Calu3 (cell line): ENCODE measurements around the gene RTEL1. TPM values are rescaled to one million over a fixed set of nuclear protein-coding genes. Genes with fewer than 3 reads are reported as not detected.
"Not testable (repeated sequence)": the region's sequence is repeated elsewhere in the genome, so short reads cannot be mapped to it uniquely, and the experiment has no call there.

ENCODE experiments used
- BruUV-seq: library from RNA; stranded (reverse); fragments of 400-500 nt; replicated peaks from 2 replicates; lab custom pipeline; 2021; lab: Mats Ljungman, UMichigan
- CTCF ChIA-PET: fragments of 300-600 bp; sonication (Branson Sonifier 250); formaldehyde crosslinking; loops from one replicate; lab custom pipeline; 2022; ENCODE audit warnings: antibody characterized with exemption; lab: Charles Lee
- DNase-seq: peaks from one replicate; pipeline ENCODE4 v3.0.0; 2022
- H3K27ac Mint-ChIP-seq: one replicate; pipeline ENCODE4 v1.8.0; 2022; ENCODE audit warnings: mixed read lengths; ENCODE audit not compliant: unreplicated experiment
- H3K27me3 Mint-ChIP-seq: one replicate; pipeline ENCODE4 v1.8.0; 2022; ENCODE audit warnings: mixed read lengths; ENCODE audit not compliant: unreplicated experiment
- H3K36me3 Mint-ChIP-seq: one replicate; pipeline ENCODE4 v1.8.0; 2022; ENCODE audit warnings: mild to moderate bottlenecking, moderate library complexity, mixed read lengths; ENCODE audit not compliant: insufficient read depth, unreplicated experiment
- H3K4me1 Mint-ChIP-seq: one replicate; pipeline ENCODE4 v1.8.0; 2022; ENCODE audit warnings: mild to moderate bottlenecking, low read depth, mixed read lengths; ENCODE audit not compliant: unreplicated experiment
- H3K4me3 Mint-ChIP-seq: one replicate; pipeline ENCODE4 v1.8.0; 2022; ENCODE audit warnings: mild to moderate bottlenecking, low read depth, moderate library complexity, mixed read lengths; ENCODE audit not compliant: unreplicated experiment
- H3K9me3 Mint-ChIP-seq: one replicate; pipeline ENCODE4 v1.8.0; 2022; ENCODE audit warnings: low read depth, mixed read lengths; ENCODE audit not compliant: unreplicated experiment
- intact Hi-C: fragments of 100-400 bp; cut with micrococcal nuclease; formaldehyde crosslinking; loops from one replicate; pipeline ENCODE4 v1.10.0; 2022; ENCODE audit not compliant: unreplicated experiment
- total RNA-seq: library from RNA; stranded (reverse); gene quantifications from 2 replicates; pipeline ENCODE4 v1.2.3, GENCODE V29; 2022
- TF ChIP-seq, protein P1 (sequence below): fragments of 200-600 bp; IDR thresholded peaks from one replicate; pipeline ENCODE4 v1.8.0; 2022; ENCODE audit warnings: antibody characterized with exemption; ENCODE audit not compliant: unreplicated experiment

Gene RTEL1
- total RNA-seq, 1 experiment from 2014 or later: 39.1 TPM

DNA sequence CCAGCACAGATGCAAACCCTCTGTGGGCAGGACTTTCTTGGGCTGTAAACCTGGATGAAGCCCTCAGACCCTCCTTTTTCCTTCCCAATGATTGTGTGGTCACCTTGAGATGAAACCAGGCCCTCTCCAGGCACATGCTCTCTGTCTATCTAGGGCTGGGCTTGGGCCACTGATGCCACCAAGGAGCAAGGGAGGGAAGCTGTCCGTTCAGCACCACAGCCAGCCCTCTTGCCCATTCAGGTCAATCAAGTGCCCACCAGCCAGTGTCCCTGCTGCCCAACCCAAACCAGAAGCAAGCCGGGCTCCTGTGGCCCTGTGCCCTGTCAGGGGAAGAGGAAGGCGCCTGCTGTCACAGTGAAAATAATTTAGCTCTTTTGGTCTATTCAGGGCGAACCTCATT lies 12.9 kb upstream of the RTEL1 start:
- intact Hi-C loops: no loop called here
- Mint-ChIP-seq H3K36me3 (peaks cover 20% of the 10 kb centered on the region), H3K4me1 (peaks cover 8% of the 10 kb centered on the region), H3K27ac (no peak overlapping the region), H3K27me3 (peaks cover 21% of the 10 kb centered on the region), H3K9me3 (no peaks in the 10 kb centered on the region), H3K4me3 (no peak overlapping the region)
- no TSS peak for BruUV-seq
- TF ChIP-seq, protein P1, sequence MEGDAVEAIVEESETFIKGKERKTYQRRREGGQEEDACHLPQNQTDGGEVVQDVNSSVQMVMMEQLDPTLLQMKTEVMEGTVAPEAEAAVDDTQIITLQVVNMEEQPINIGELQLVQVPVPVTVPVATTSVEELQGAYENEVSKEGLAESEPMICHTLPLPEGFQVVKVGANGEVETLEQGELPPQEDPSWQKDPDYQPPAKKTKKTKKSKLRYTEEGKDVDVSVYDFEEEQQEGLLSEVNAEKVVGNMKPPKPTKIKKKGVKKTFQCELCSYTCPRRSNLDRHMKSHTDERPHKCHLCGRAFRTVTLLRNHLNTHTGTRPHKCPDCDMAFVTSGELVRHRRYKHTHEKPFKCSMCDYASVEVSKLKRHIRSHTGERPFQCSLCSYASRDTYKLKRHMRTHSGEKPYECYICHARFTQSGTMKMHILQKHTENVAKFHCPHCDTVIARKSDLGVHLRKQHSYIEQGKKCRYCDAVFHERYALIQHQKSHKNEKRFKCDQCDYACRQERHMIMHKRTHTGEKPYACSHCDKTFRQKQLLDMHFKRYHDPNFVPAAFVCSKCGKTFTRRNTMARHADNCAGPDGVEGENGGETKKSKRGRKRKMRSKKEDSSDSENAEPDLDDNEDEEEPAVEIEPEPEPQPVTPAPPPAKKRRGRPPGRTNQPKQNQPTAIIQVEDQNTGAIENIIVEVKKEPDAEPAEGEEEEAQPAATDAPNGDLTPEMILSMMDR: no peak
- CTCF ChIA-PET: no interaction called here
- no peak for DNase-seq

DNA sequence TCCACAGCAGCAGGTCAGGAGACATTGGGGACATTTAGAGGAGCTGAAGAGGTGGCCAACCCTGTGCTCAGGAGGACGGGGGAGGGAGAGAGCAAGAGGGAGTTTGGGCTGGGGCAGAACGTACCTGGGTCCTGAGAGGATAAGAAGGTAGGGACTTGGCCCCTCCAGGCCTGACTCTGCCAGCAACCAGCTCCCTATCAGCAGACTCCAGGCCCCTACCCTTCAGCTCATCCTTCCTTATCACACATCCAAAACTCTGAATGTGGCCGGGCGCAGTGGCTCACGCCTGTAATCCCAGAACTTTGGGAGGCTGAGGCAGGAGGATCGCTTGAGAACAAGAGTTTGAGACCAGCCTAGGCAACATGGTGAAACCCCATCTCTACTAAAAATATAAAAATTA lies 9.9 kb upstream of the RTEL1 start:
- peaks cover 12% of the 10 kb centered on the region for H3K4me1 Mint-ChIP-seq
- H3K27me3 Mint-ChIP-seq: peaks cover 51% of the 10 kb centered on the region
- no TSS peak for BruUV-seq
- DNase-seq: no peak
- H3K4me3 Mint-ChIP-seq: no peak overlapping the region
- CTCF ChIA-PET: no interaction called here
- TF ChIP-seq, protein P1: no peak
- peaks cover 9% of the 10 kb centered on the region for H3K36me3 Mint-ChIP-seq
- H3K9me3 Mint-ChIP-seq: no peaks in the 10 kb centered on the region
- intact Hi-C loops: no loop called here
- no peak overlapping the region for H3K27ac Mint-ChIP-seq

DNA sequence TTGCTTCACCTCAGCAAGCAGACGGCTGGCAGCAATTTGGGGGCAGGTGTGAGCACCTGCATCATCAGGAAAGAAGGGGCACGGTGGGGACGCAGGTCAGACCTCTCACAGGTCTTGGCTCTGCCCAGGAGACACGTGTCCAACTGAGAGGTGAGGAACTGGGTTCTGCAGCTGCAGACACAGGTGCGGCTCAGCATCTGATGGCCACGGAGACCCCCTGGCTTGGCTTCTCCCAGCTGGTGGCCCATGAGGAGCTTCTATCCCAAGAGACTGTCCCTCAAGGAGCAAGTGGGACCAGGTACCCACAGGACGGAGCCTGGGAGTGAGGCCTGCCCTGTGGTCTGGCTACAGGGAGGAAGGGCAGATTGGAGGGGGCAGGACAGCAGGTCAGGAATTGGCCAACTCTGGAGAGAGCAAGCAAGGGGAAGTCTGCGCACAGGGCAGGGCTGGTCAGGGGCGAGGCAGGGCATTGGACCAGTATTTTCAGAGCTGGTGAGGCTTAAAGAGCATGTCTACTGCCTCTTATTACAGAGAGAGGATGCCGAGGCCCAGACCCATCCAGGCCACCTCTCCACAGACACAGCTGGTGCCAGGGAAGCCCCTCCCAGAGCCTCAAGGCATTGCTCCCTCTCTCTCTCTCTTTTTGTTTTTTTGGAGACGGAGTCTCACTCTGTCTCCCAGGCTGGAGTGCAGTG lies 9.1 kb upstream of the RTEL1 start:
- CTCF ChIA-PET: interaction anchor here (0.6 kb wide), 1 partner anchor 239 kb away, joined by 3 read pairs; no protein-coding TSS in a partner anchor
- peaks cover 60% of the 10 kb centered on the region for H3K27me3 Mint-ChIP-seq
- no TSS peak for BruUV-seq
- peaks cover 15% of the 10 kb centered on the region for H3K4me1 Mint-ChIP-seq
- no peaks in the 10 kb centered on the region for H3K9me3 Mint-ChIP-seq
- H3K4me3 Mint-ChIP-seq: no peak overlapping the region
- TF ChIP-seq, protein P1: no peak
- no peak for DNase-seq
- no peak overlapping the region for H3K27ac Mint-ChIP-seq
- intact Hi-C loops: no loop called here
- H3K36me3 Mint-ChIP-seq: peaks cover 5% of the 10 kb centered on the region

- BruUV-seq, CTCF ChIA-PET, intact Hi-C loops, H3K27ac Mint-ChIP-seq, DNase-seq, H3K36me3 Mint-ChIP-seq, H3K4me3 Mint-ChIP-seq, H3K9me3 Mint-ChIP-seq: not testable (repeated sequence)
- peaks cover 73% of the 10 kb centered on the region for H3K27me3 Mint-ChIP-seq
- H3K4me1 Mint-ChIP-seq: peaks cover 16% of the 10 kb centered on the region
Observed at GRCh38 chr20:63650486-63650885, 7.6 kb upstream of the RTEL1 start.

DNA sequence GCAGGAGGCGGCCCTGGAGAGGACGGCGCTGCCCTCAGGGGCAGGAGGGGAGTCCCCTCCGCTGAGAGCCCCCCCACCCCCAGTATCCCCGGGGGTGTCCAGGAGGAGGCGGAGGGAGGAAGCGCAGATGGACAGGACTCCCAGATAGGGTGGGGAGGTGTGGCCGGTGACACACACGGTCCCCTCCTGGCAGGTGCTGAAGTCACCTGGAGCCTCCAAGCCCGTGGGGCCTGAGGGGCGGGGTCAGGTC lies 6.2 kb upstream of the RTEL1 start:
- intact Hi-C loops: no loop called here
- Mint-ChIP-seq H3K4me1 (peaks cover 16% of the 10 kb centered on the region), H3K27me3 (peaks cover 73% of the 10 kb centered on the region), H3K27ac (peak overlapping the region; percentile 21), H3K9me3 (no peaks in the 10 kb centered on the region), H3K36me3 (peaks cover 5% of the 10 kb centered on the region), H3K4me3 (peak overlapping the region; percentile 51)
- CTCF ChIA-PET: interaction anchor here (0.6 to 1.4 kb wide), 4 partner anchors 10 to 114 kb away, joined by 3 to 6 read pairs (median 3); no protein-coding TSS in a partner anchor
- no peak for DNase-seq
- TF ChIP-seq, protein P1: no peak
- no TSS peak for BruUV-seq
